ENCODE measurements around the gene DCN.

DNA sequence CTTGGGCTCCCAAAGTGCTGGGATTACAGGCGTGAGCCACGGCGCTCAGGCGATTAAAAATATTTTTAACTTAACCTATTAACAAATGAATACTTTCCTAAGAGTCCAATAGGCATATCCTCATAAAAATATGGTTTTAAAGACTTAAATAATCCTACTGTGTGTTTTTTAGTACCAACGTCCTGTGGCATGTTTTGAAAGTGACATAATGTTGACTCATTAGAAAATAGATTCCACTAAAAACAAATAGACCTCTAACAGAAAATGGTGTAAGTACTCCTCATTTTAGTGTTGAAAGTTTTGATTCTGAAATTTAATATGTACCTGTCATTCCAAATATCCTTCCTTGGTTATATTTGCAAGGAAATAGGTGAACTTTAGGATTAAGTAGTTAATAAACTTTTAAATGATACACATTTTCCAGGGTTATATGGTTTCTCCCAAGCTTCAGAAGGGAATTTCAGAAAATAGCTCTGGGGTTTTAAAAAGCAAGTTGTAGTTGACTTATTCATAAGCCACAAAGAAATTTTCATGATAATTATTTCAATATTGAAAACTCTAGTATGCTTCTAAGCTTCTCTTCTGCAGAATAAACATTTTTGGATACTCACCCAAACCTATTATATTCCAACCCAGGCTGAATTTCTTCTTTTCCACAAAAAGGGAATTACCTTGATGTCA is 59.2 kb downstream of the DCN start:
- TF ChIP-seq CTCF (IDR thresholded peaks at IDR 0.05; ENCODE audit: insufficient read depth, low read depth, low read length) (no peak), EZH2 (IDR thresholded peaks at IDR 0.05; ENCODE audit: insufficient read depth, low read length) (no peak)

Data from astrocyte (in vitro differentiated cells and primary cell).